ENCODE results near the gene ABHD14A. TPM values are rescaled to one million over a fixed set of nuclear protein-coding genes. Genes with fewer than 3 reads are reported as not detected.

Gene ABHD14A
- total and polyA plus RNA-seq, 2 experiments from 2014 or later = 17.1 to 55.1 TPM

DNA sequence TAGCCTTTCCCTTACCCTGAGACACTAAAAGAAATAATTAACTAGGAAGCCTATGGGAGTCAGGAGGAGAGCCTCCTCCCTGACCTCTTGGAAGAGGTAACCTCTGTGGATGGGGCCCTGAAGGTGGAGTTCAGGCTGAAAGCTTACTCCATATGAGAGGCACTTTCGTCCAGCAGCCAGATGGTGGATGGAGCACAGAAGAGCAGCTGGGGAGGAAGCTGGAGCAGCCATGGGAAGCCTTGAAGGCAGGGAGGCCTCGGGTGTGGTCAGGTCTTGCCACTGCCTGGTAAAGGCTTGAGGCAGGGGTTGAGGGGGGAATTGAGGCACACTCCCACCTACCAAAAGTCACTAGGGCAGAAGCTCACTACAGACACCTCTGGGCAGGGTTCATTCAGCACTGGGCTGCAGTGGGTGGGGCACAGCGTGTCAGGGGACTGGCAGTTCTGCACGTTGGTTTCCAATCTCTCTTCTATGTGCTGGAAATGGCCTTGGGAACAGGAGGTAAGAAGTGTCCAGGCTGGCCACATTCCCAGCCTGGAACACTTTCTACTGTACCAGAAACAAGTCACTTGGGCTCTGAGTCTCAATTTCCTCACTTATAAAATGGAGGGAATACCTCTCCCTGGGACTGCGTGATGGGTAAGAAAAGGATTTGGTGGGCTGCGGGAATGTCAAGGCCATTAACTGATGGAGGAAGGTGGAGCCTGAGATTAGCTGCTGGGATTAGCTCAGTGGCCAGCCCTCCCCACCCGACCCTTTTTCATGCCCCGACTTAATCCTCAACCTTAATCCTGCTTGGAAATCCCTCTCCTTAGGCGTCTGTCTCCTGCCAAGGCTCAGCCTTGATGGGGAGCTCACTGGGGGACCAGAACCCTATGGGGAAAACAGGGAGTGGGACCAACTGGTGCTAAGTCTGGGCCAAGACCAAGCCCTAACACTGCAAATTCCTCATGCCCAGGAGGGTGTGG, 13.0 kb upstream of the ABHD14A start:
- TF ChIP-seq, protein P1, sequence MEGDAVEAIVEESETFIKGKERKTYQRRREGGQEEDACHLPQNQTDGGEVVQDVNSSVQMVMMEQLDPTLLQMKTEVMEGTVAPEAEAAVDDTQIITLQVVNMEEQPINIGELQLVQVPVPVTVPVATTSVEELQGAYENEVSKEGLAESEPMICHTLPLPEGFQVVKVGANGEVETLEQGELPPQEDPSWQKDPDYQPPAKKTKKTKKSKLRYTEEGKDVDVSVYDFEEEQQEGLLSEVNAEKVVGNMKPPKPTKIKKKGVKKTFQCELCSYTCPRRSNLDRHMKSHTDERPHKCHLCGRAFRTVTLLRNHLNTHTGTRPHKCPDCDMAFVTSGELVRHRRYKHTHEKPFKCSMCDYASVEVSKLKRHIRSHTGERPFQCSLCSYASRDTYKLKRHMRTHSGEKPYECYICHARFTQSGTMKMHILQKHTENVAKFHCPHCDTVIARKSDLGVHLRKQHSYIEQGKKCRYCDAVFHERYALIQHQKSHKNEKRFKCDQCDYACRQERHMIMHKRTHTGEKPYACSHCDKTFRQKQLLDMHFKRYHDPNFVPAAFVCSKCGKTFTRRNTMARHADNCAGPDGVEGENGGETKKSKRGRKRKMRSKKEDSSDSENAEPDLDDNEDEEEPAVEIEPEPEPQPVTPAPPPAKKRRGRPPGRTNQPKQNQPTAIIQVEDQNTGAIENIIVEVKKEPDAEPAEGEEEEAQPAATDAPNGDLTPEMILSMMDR (IDR thresholded peaks at IDR 0.05; ENCODE audit: poor library complexity) = no peak
- TF ChIP-seq EZH2phosphoT487 (IDR thresholded peaks at IDR 0.05; ENCODE audit: low read depth, severe bottlenecking, unreplicated experiment) = no peak
- no peak for TF ChIP-seq EZH2 (IDR thresholded peaks at IDR 0.05; ENCODE audit: borderline replicate concordance)
- H3K36me3 ChIP-seq (replicated peaks; ENCODE audit: insufficient read depth, low read depth) = no peaks in the 10 kb centered on the region
- peaks cover 17% of the 10 kb centered on the region for H3K4me1 ChIP-seq (ENCODE audit: insufficient read depth)
- H3K79me2 ChIP-seq = peaks cover 29% of the 10 kb centered on the region
- H3K4me3 ChIP-seq = no peak overlapping the region
- H3K27ac ChIP-seq = no peak overlapping the region
- no peaks in the 10 kb centered on the region for H3K27me3 ChIP-seq
- no peak overlapping the region for H3K4me2 ChIP-seq
- no peak overlapping the region for H2AFZ ChIP-seq
- no peaks in the 10 kb centered on the region for H4K20me1 ChIP-seq (ENCODE audit: insufficient read depth, poor library complexity, severe bottlenecking)
- H3K9me3 ChIP-seq (ENCODE audit: low read depth) = no peaks in the 10 kb centered on the region
- no peaks in the 10 kb centered on the region for H3K9me2 ChIP-seq (replicated peaks; ENCODE audit: insufficient read depth)
- 62% methylated on average over 9 of the region's 9 CpGs for WGBS (ENCODE audit: low lambda C conversion rate, missing lambda C conversion rate)
- DNase-seq (ENCODE audit: low spot score) = no peak

DNA sequence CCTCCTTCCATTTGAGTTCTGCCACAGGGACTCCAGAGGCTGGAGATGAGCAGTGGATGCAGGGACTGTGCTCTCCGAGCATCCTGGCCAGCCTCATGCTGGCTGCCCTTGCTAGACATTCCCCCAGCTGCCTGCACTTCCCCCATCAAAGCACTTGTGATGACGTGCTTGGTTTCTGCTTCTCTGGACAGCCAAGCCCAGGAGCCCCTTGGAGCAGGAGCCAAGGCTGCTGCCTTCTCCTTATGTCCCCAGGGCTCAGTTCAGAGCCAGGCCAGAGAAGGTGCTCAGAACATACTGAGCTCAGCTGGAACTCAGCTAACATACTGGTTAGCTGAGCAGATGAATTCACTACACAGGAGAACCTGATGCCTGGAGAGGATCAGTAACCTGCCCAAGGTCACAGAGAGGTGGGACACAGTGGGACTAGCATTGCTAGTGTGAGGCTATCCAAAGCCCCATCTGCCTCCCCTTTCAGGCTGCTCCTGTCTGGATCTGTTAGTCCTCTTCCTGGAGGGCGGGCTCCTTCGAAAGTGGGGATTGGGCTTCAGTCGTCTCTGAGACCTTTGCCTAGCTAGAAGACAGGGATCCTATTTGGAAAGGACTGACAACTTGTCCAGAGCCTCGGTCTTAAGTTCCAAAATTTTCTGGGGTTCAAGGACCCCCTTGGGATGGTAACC, 11.9 kb upstream of the ABHD14A start:
- no peaks in the 10 kb centered on the region for H3K9me2 ChIP-seq (replicated peaks; ENCODE audit: insufficient read depth)
- no peak overlapping the region for H3K27ac ChIP-seq
- H3K4me3 ChIP-seq = no peak overlapping the region
- TF ChIP-seq EZH2phosphoT487 (IDR thresholded peaks at IDR 0.05; ENCODE audit: low read depth, severe bottlenecking, unreplicated experiment) (no peak), EZH2 (IDR thresholded peaks at IDR 0.05; ENCODE audit: borderline replicate concordance) (no peak)
- TF ChIP-seq, protein P1 (IDR thresholded peaks at IDR 0.05; ENCODE audit: poor library complexity) = no peak
- 80% methylated on average over 6 of the region's 6 CpGs for WGBS (ENCODE audit: low lambda C conversion rate, missing lambda C conversion rate)
- no peak overlapping the region for H2AFZ ChIP-seq
- no peaks in the 10 kb centered on the region for H3K36me3 ChIP-seq (replicated peaks; ENCODE audit: insufficient read depth, low read depth)
- H3K9me3 ChIP-seq (ENCODE audit: low read depth) = no peaks in the 10 kb centered on the region
- no peaks in the 10 kb centered on the region for H3K27me3 ChIP-seq
- peaks cover 31% of the 10 kb centered on the region for H3K79me2 ChIP-seq
- no peaks in the 10 kb centered on the region for H4K20me1 ChIP-seq (ENCODE audit: insufficient read depth, poor library complexity, severe bottlenecking)
- H3K4me2 ChIP-seq = no peak overlapping the region
- H3K4me1 ChIP-seq (ENCODE audit: insufficient read depth) = peaks cover 18% of the 10 kb centered on the region
- no peak for DNase-seq (ENCODE audit: low spot score)

DNA sequence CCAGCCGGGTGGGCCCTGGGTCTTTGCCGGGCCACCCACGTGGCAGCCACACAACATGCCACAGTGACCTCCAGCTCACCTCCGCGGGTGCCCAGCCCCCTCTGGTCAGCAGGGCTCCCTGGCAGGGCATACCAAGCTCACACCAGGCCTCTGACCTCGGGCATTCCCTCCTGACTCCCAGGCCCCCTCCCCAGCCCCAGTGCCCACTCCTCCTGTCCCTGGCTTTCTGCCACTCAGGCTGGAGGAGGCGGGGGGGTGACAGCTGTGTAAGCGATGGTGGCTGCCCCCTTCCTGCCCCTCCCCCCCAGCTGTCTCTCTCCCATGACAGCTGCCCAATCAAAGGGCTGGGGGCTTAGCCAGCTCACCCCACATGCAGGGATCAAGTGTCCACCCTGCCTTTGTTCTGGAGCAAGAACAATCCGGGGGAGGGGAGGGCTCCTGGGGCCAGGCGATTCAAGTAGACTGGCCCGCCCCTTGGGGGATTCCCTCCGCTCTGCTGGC, 10.9 kb upstream of the ABHD14A start:
- Histone ChIP-seq H3K4me3 (no peak overlapping the region), H3K4me1 (ENCODE audit: insufficient read depth) (peaks cover 28% of the 10 kb centered on the region), H3K9me2 (replicated peaks; ENCODE audit: insufficient read depth) (no peaks in the 10 kb centered on the region), H4K20me1 (ENCODE audit: insufficient read depth, poor library complexity, severe bottlenecking) (no peaks in the 10 kb centered on the region), H3K27ac (no peak overlapping the region), H3K79me2 (peaks cover 31% of the 10 kb centered on the region), H3K36me3 (replicated peaks; ENCODE audit: insufficient read depth, low read depth) (no peaks in the 10 kb centered on the region), H3K27me3 (no peaks in the 10 kb centered on the region), H3K4me2 (no peak overlapping the region), H3K9me3 (ENCODE audit: low read depth) (no peaks in the 10 kb centered on the region), H2AFZ (no peak overlapping the region)
- no peak for DNase-seq (ENCODE audit: low spot score)
- 81% methylated on average over 8 of the region's 12 CpGs for WGBS (ENCODE audit: low lambda C conversion rate, missing lambda C conversion rate)
- TF ChIP-seq, protein P1 (IDR thresholded peaks at IDR 0.05; ENCODE audit: poor library complexity) = no peak
- TF ChIP-seq EZH2 (IDR thresholded peaks at IDR 0.05; ENCODE audit: borderline replicate concordance) (no peak), EZH2phosphoT487 (IDR thresholded peaks at IDR 0.05; ENCODE audit: low read depth, severe bottlenecking, unreplicated experiment) (no peak)

All from hepatocyte (in vitro differentiated cells).